ENCODE results near the gene UBR3. TPM values are rescaled to one million over a fixed set of nuclear protein-coding genes. Genes with fewer than 3 reads are reported as not detected.

Gene UBR3
- total and polyA plus RNA-seq, 2 of the 4 experiments (the other 2 are of a cell fraction): 10.0 to 33.9 TPM

DNA sequence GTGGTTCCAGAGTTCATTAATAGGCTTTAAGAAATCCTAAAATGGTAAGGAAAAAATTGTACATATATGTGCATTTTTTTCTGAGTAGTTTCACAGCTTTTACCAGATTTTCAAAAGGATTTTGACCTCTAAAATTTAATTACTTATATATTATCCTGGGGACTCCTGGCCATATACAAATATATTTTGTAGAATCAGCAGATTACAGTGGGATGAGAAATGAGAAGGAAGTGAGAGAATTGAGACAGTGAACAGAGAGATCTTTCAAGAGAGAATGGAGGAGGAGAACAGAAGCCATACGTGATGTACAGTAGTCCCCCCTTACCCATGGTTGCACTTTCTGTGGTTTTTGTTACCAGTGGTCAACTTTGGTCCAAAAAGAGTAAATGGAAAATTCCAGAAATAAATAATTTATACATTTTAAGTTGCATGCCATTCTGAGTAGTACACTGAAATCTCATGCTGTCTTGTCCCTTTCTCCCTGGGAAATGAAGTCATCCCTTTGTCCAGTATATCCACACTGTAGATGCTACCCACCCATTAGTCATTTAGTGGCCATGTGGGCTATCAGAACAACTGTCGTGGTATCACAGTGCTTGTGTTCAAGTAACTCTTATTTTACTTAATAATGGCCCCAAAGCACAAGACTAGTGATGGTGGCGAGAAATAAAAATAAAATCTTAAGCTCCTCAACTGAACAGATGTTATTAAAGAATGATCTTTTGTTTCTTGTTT, 220.2 kb downstream of the UBR3 start:
- H2AK9ac ChIP-seq (replicated peaks; ENCODE audit: low read depth, low read length, poor library complexity): no peak overlapping the region
- H3K14ac ChIP-seq (replicated peaks; ENCODE audit: low read depth, low read length): no peak overlapping the region
- DNase-seq: peak; percentile 15
- POLR2A ChIA-PET (ENCODE audit: unreplicated experiment): no interaction called here
- H4K8ac ChIP-seq (ENCODE audit: low read depth in 2 of 2, low read length in 2 of 2): no peak overlapping the region
- no peak overlapping the region for H3K9ac ChIP-seq (ENCODE audit: low read depth, low read length)
- H3K4me2 ChIP-seq (ENCODE audit: low read depth, low read length): no peak overlapping the region
- no peaks in the 10 kb centered on the region for H3K79me1 ChIP-seq (ENCODE audit: low read depth in 1 of 2, low read length in 2 of 2)
- H4K5ac ChIP-seq (ENCODE audit: low read depth, low read length): no peak overlapping the region
- H2AFZ ChIP-seq (replicated peaks; ENCODE audit: low read length, poor library complexity): no peak overlapping the region
- no peak overlapping the region for H4K91ac ChIP-seq (ENCODE audit: insufficient read depth, low read depth, low read length)
- no peaks in the 10 kb centered on the region for H3K27me3 ChIP-seq (ENCODE audit: control insufficient read depth, insufficient read depth, low read length)
- H4K20me1 ChIP-seq (ENCODE audit: insufficient read depth, low read length): no peaks in the 10 kb centered on the region
- no peaks in the 10 kb centered on the region for H3K9me3 ChIP-seq (ENCODE audit: control insufficient read depth, insufficient read depth, low read length)
- no peak overlapping the region for H2BK5ac ChIP-seq (ENCODE audit: low read depth, low read length, poor library complexity, severe bottlenecking)
- H3K9me1 ChIP-seq (ENCODE audit: insufficient read depth, low read length): no peaks in the 10 kb centered on the region
- no peak overlapping the region for H3K23ac ChIP-seq (ENCODE audit: low read depth, low read length)
- H2BK120ac ChIP-seq (ENCODE audit: low read depth, low read length): no peak overlapping the region
- CTCF ChIA-PET: no interaction called here
- BruUV-seq (replicated peaks): no TSS peak
- H3K4me1 ChIP-seq (ENCODE audit: control insufficient read depth, insufficient read depth, low read length): no peaks in the 10 kb centered on the region
- intact Hi-C loops (cut with micrococcal nuclease) (no loop called here), dilution Hi-C loops (cut with HindIII; ENCODE audit: low sequenced_read_pairs, unreplicated experiment) (no loop called here), in situ Hi-C loops (cut with MboI; ENCODE audit: low sequenced_read_pairs) (no loop called here)
- H3K56ac ChIP-seq (ENCODE audit: extremely low read depth, insufficient read depth, low read length): no peak overlapping the region
- no peak overlapping the region for H3K4me3 ChIP-seq (ENCODE audit: insufficient read depth, low read depth, low read length)
- no peak overlapping the region for H2AK5ac ChIP-seq (ENCODE audit: low read depth, low read length)
- no peak overlapping the region for H3K4ac ChIP-seq (ENCODE audit: low read depth, low read length)
- no peak for ATAC-seq (ENCODE audit: low read depth)
- H2BK15ac ChIP-seq (ENCODE audit: low read depth, low read length): no peak overlapping the region
- no peak overlapping the region for H2BK20ac ChIP-seq (ENCODE audit: low read depth, low read length)
- H3K18ac ChIP-seq (ENCODE audit: low read depth, low read length): no peak overlapping the region
- H3K27ac ChIP-seq (ENCODE audit: insufficient read depth, low read length): no peak overlapping the region
- no CpG with 5 or more reads among the region's 3 CpGs for WGBS, 2 experiments (ENCODE audit: extremely low coverage in 2 of 2, insufficient read length in 1 of 2)
- TF ChIP-seq RAD21 (IDR thresholded peaks at IDR 0.05; ENCODE audit: low read length) (no peak), MAFK (IDR thresholded peaks at IDR 0.05; ENCODE audit: low read depth, low read length) (peak; percentile 69)
- TF ChIP-seq, protein P1, sequence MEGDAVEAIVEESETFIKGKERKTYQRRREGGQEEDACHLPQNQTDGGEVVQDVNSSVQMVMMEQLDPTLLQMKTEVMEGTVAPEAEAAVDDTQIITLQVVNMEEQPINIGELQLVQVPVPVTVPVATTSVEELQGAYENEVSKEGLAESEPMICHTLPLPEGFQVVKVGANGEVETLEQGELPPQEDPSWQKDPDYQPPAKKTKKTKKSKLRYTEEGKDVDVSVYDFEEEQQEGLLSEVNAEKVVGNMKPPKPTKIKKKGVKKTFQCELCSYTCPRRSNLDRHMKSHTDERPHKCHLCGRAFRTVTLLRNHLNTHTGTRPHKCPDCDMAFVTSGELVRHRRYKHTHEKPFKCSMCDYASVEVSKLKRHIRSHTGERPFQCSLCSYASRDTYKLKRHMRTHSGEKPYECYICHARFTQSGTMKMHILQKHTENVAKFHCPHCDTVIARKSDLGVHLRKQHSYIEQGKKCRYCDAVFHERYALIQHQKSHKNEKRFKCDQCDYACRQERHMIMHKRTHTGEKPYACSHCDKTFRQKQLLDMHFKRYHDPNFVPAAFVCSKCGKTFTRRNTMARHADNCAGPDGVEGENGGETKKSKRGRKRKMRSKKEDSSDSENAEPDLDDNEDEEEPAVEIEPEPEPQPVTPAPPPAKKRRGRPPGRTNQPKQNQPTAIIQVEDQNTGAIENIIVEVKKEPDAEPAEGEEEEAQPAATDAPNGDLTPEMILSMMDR (conservative IDR thresholded peaks at IDR 0.05; ENCODE audit: low read depth, low read length): no peak
- 0 out of 2 replicates have a peak, but pooled peaks cover 1% of the 10 kb centered on the region for H3K36me3 ChIP-seq (ENCODE audit: control insufficient read depth, insufficient read depth, low read length)
